Right renal cortex interstitium (tissue), 3 donors: ENCODE measurements around the gene PIF1. TPM values are rescaled to one million over a fixed set of nuclear protein-coding genes. Genes with fewer than 3 reads are reported as not detected.

Experiments
- DNase-seq, 3 donors: peaks; one replicate each; pipeline ENCODE4 v3.0.0-alpha.2; 2013; ENCODE audit warnings: low read depth in 3 of 3, low spot score in 2 of 3
- polyA plus RNA-seq, 3 donors: library from polyadenylated mRNA; unstranded; fragments of 120-200 nt; gene quantifications; one replicate each; pipeline ENCODE4 v1.2.1, GENCODE V29; 2013; ENCODE audit not compliant: insufficient read length in 3 of 3

PIF1 gene
- polyA plus RNA-seq = 1 to 10 TPM; 5.7 to 8.1 (median 6.8) TPM

- DNase-seq = peak; percentile 97 to 99 (median 97)
Measured at GRCh38 chr15:64825431-64826294, at the start of gene PIF1. Gene PIF1, minus strand, starts transcription at chr15:64825647. Its CDS starts 1,312 bp downstream, at chr15:64824335.

GRCh38 chr15:64870353-64870752, 44.9 kb upstream of the PIF1 start:
- no peak for DNase-seq

- DNase-seq = no peak
Measured at GRCh38 chr15:64869501-64869900, 44.1 kb upstream of the PIF1 start.

- no peak for DNase-seq
Measured at GRCh38 chr15:64865998-64866520, 40.6 kb upstream of the PIF1 start.

- no peak for DNase-seq
Measured at GRCh38 chr15:64865126-64865997, 39.9 kb upstream of the PIF1 start.

- DNase-seq = no peak
Measured at GRCh38 chr15:64864068-64864467, 38.6 kb upstream of the PIF1 start.

- DNase-seq = no peak
Measured at GRCh38 chr15:64862408-64862807, 37.0 kb upstream of the PIF1 start.

GRCh38 chr15:64861960-64862359, 36.5 kb upstream of the PIF1 start:
- DNase-seq = no peak

GRCh38 chr15:64861331-64861730, 35.9 kb upstream of the PIF1 start:
- no peak for DNase-seq

- DNase-seq = no peak
Measured at GRCh38 chr15:64859226-64859625, 33.8 kb upstream of the PIF1 start.

- no peak for DNase-seq
Measured at GRCh38 chr15:64858021-64858575, 32.7 kb upstream of the PIF1 start.

GRCh38 chr15:64857421-64857820, 32.0 kb upstream of the PIF1 start:
- no peak for DNase-seq

- DNase-seq = no peak
Measured at GRCh38 chr15:64856429-64857145, 31.1 kb upstream of the PIF1 start.

GRCh38 chr15:64855205-64855975, 29.9 kb upstream of the PIF1 start:
- no peak for DNase-seq

- DNase-seq = no peak
Measured at GRCh38 chr15:64854526-64854925, 29.1 kb upstream of the PIF1 start.

- no peak for DNase-seq
Measured at GRCh38 chr15:64854041-64854440, 28.6 kb upstream of the PIF1 start.

- DNase-seq = no peak
Measured at GRCh38 chr15:64851503-64851840, 26.0 kb upstream of the PIF1 start.

- DNase-seq = no peak
Measured at GRCh38 chr15:64850778-64851502, 25.5 kb upstream of the PIF1 start.
